ENCODE measurements around the gene TST. TPM values are rescaled to one million over a fixed set of nuclear protein-coding genes. Genes with fewer than 3 reads are reported as not detected.

The TST gene
- total and polyA plus RNA-seq, 2 of the 8 experiments (the other 6 are each of a cell fraction or from before 2014, with no cell fraction given), result 22.6 to 61.6 TPM

DNA sequence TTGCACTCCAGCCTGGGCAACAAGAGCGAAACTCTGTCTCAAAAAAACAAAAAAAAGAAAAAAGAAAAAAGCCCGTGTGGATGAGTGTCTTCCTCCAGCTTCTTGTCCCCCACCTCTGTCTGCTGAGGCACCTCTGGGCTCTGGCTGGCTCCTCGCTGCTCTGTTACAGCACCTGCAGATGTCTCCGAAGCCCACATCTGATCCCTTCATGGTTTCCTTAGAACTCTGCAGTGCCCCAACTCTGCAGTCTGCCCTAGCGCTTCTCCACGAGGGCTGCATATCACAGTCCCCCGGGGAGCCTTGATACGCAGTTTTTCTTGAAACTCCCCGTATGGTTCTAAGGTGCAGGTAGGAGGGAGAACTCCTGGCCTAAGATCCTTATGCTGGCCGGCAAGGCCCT is 48.2 kb upstream of the TST start:
- TF ChIP-seq CHD2 (IDR thresholded peaks at IDR 0.05; ENCODE audit: low read length) (no peak), RAD21 (IDR thresholded peaks at IDR 0.05 in 1 of 2, conservative IDR thresholded peaks at IDR 0.05 in 1 of 2; ENCODE audit: low read depth in 2 of 2, low read length in 2 of 2) (no peak), BCL11A (IDR thresholded peaks at IDR 0.05; ENCODE audit: low read depth in 2 of 2, low read length in 2 of 2) (no peak)
- POLR2A ChIA-PET (ENCODE audit: partially characterized antibody), result interaction anchor here (0.8 to 1.8 kb wide), 4 partner anchors 9 to 132 kb away, joined by 3 to 5 read pairs (median 4); partner anchors contain the start of gene KCTD17
- FAIRE-seq (no peak), DNase-seq (ENCODE audit: low read depth in 1 of 2, low spot score in 2 of 2) (no peak)
- Histone ChIP-seq H2BK20ac (ENCODE audit: low read length) (no peak overlapping the region), H3K9me3 (ENCODE audit: insufficient read depth in 2 of 2, low read depth in 1 of 2, low read length in 1 of 2) (no peaks in the 10 kb centered on the region; a peak in 1 of 4 replicates), H3K4me2 (ENCODE audit: insufficient read depth in 1 of 2, low read depth in 2 of 2, low read length in 2 of 2) (no peak overlapping the region), H2AFZ (ENCODE audit: low read length) (no peak overlapping the region), H3K4me3 (ENCODE audit: extremely low read depth in 1 of 4, insufficient read depth in 2 of 4, low read depth in 3 of 4, low read length in 4 of 4) (no peak overlapping the region), H3K18ac (ENCODE audit: extremely low read depth, low read length) (no peak overlapping the region), H2BK12ac (ENCODE audit: low read depth, low read length) (no peak overlapping the region), H3K36me3 (ENCODE audit: control insufficient read depth in 2 of 4, insufficient read depth in 4 of 4, low read length in 3 of 4) (no peaks in the 10 kb centered on the region), H3K27ac (ENCODE audit: low read depth, low read length) (no peak overlapping the region), H3K79me2 (ENCODE audit: control insufficient read depth in 1 of 2, insufficient read depth in 2 of 2, low read length in 2 of 2) (no peaks in the 10 kb centered on the region), H4K5ac (ENCODE audit: insufficient read length, low read depth, low read length) (no peak overlapping the region), H2BK5ac (ENCODE audit: low read depth, low read length) (no peak overlapping the region), H3K4ac (replicated peaks; ENCODE audit: insufficient read length, low read depth, low read length) (no peak overlapping the region), H4K8ac (ENCODE audit: extremely low read depth, insufficient read depth, low read length) (no peak overlapping the region), H3K4me1 (replicated peaks in 1 of 4; ENCODE audit: control insufficient read depth in 3 of 4, insufficient read depth in 4 of 4, low read length in 3 of 4) (peaks cover 3 to 21% (median 10%) of the 10 kb centered on the region in 4 experiments), H3K27me3 (replicated peaks in 1 of 4; ENCODE audit: control insufficient read depth in 3 of 4, extremely low read depth in 1 of 4, insufficient read depth in 3 of 4, low read length in 3 of 4) (peaks cover 14 to 61% (median 54%) of the 10 kb centered on the region in 4 experiments), H3K23ac (ENCODE audit: insufficient read length) (no peak overlapping the region), H4K91ac (replicated peaks; ENCODE audit: insufficient read length, low read length) (no peak overlapping the region), H4K20me1 (replicated peaks in 1 of 2; ENCODE audit: control insufficient read depth in 1 of 2, insufficient read depth in 2 of 2, low read length in 2 of 2) (peaks cover 0 to 7% of the 10 kb centered on the region in 2 experiments), H3K23me2 (ENCODE audit: low read depth, low read length) (peaks cover 11% of the 10 kb centered on the region; the same call in 1 of the 2 replicates), H3K14ac (ENCODE audit: insufficient read length) (no peak overlapping the region), H2BK120ac (replicated peaks; ENCODE audit: low read depth, low read length) (no peak overlapping the region), H3K9ac (replicated peaks in 1 of 4; ENCODE audit: extremely low read depth in 1 of 4, low read depth in 3 of 4, low read length in 3 of 4) (no peak overlapping the region), H3K79me1 (ENCODE audit: low read depth, low read length) (no peaks in the 10 kb centered on the region), H2BK15ac (ENCODE audit: low read length) (no peak overlapping the region), H2AK5ac (ENCODE audit: low read depth, low read length) (no peak overlapping the region), H3K56ac (replicated peaks; ENCODE audit: insufficient read length, low read depth, low read length) (no peak overlapping the region)
- CTCF ChIA-PET (ENCODE audit: partially characterized antibody), result interaction anchor here (0.8 to 1.4 kb wide), 4 partner anchors 8 to 99 kb away, joined by 3 read pairs; no protein-coding TSS in a partner anchor
- WGBS, 2 experiments (ENCODE audit: extremely low coverage in 1 of 2, insufficient coverage in 1 of 2, insufficient read length in 1 of 2, insufficient replicate concordance in 2 of 2, low coverage in 1 of 2, low lambda C conversion rate in 2 of 2, missing lambda C conversion rate in 1 of 2), result 87% methylated on average over 9 of the region's 10 CpGs; no CpG with 5 or more reads in 1 of the 2 experiments

Data from H1 (cell line).